ENCODE data around the gene PCDHGA5.
"Not testable (repeated sequence)": the region's sequence is repeated elsewhere in the genome, so short reads cannot be mapped to it uniquely, and the experiment has no call there.

Gene PCDHGA5

GRCh38 chr5:141342773-141343172 lies 21.2 kb upstream of the PCDHGA5 start:
- no peak for TF ChIP-seq CTCF (IDR thresholded peaks at IDR 0.05; ENCODE audit: low read depth, low read length, missing control alignments)
- no peaks in the 10 kb centered on the region for H3K27me3 ChIP-seq (replicated peaks)
- no peak overlapping the region for H3K4me3 ChIP-seq (ENCODE audit: low read depth, low read length)
- no peaks in the 10 kb centered on the region for H3K36me3 ChIP-seq (replicated peaks)
- in situ Hi-C loops (cut with HindIII; ENCODE audit: low pct_ligation_motif_present, low sequenced_read_pairs) = no loop called here
- H3K27ac ChIP-seq = no peak overlapping the region
- DNase-seq = no peak

GRCh38 chr5:141343242-141343952 lies 20.6 kb upstream of the PCDHGA5 start, which contains the start of gene PCDHGA3:
TSS of gene PCDHGA3 (plus strand) at chr5:141343829. CDS start at chr5:141344034, 205 bp downstream.
- DNase-seq = peak; percentile 58
- no peaks in the 10 kb centered on the region for H3K27me3 ChIP-seq (replicated peaks)
- in situ Hi-C loops (cut with HindIII; ENCODE audit: low pct_ligation_motif_present, low sequenced_read_pairs) = no loop called here
- no peak within 1 kb of the TSS for H3K27ac ChIP-seq
- TF ChIP-seq CTCF (IDR thresholded peaks at IDR 0.05; ENCODE audit: low read depth, low read length, missing control alignments) = peak; percentile 58
- H3K36me3 ChIP-seq (replicated peaks) = no peaks in the 10 kb centered on the region
- peak within 1 kb of the TSS; percentile 38 for H3K4me3 ChIP-seq (ENCODE audit: low read depth, low read length)

GRCh38 chr5:141343953-141344463 lies 20.0 kb upstream of the PCDHGA5 start:
- Histone ChIP-seq H3K27me3 (replicated peaks) (no peaks in the 10 kb centered on the region), H3K4me3 (ENCODE audit: low read depth, low read length) (peak overlapping the region; percentile 38), H3K36me3 (replicated peaks) (no peaks in the 10 kb centered on the region), H3K27ac (no peak overlapping the region)
- in situ Hi-C loops (cut with HindIII; ENCODE audit: low pct_ligation_motif_present, low sequenced_read_pairs) = no loop called here
- DNase-seq = no peak
- TF ChIP-seq CTCF (IDR thresholded peaks at IDR 0.05; ENCODE audit: low read depth, low read length, missing control alignments) = no peak

- DNase-seq = no peak
- in situ Hi-C loops (cut with HindIII; ENCODE audit: low pct_ligation_motif_present, low sequenced_read_pairs) = no loop called here
- no peak for TF ChIP-seq CTCF (IDR thresholded peaks at IDR 0.05; ENCODE audit: low read depth, low read length, missing control alignments)
- H3K27me3 ChIP-seq (replicated peaks) = no peaks in the 10 kb centered on the region
- no peak overlapping the region for H3K4me3 ChIP-seq (ENCODE audit: low read depth, low read length)
- no peaks in the 10 kb centered on the region for H3K36me3 ChIP-seq (replicated peaks)
- no peak overlapping the region for H3K27ac ChIP-seq
These were observed 18.6 kb upstream of the PCDHGA5 start for GRCh38 chr5:141345327-141345726.

- in situ Hi-C loops (cut with HindIII; ENCODE audit: low pct_ligation_motif_present, low sequenced_read_pairs); DNase-seq; H3K27ac ChIP-seq; H3K4me3 ChIP-seq (ENCODE audit: low read depth, low read length); H3K27me3 ChIP-seq (replicated peaks); H3K36me3 ChIP-seq (replicated peaks): not testable (repeated sequence)
These were observed 17.9 kb upstream of the PCDHGA5 start for GRCh38 chr5:141346017-141346416.

- Histone ChIP-seq H3K27me3 (replicated peaks) (no peaks in the 10 kb centered on the region), H3K27ac (no peak within 1 kb of the TSS), H3K4me3 (ENCODE audit: low read depth, low read length) (peak within 1 kb of the TSS; percentile 17), H3K36me3 (replicated peaks) (no peaks in the 10 kb centered on the region)
- peak; percentile 9 for DNase-seq
- in situ Hi-C loops (cut with HindIII; ENCODE audit: low pct_ligation_motif_present, low sequenced_read_pairs) = no loop called here
- peak; percentile 63 for TF ChIP-seq CTCF (IDR thresholded peaks at IDR 0.05; ENCODE audit: low read depth, low read length, missing control alignments)
These were observed 13.9 kb upstream of the PCDHGA5 start, which contains the start of gene PCDHGB1 for GRCh38 chr5:141349917-141350619. TSS of gene PCDHGB1 (plus strand) at chr5:141350099. CDS start at chr5:141350261, 162 bp downstream.

Data from brain microvascular endothelial cell (primary cell).